Muscle layer of duodenum (tissue), 2 donors: ENCODE measurements around the gene RPN2.

ENCODE experiments used
- H3K27ac ChIP-seq: one replicate; pipeline ENCODE4 v1.7.0; 2013; ENCODE audit warnings: mild to moderate bottlenecking, low read length
- H3K27me3 ChIP-seq: one replicate; pipeline ENCODE4 v1.7.0; 2013; ENCODE audit warnings: low read depth, mild to moderate bottlenecking, control low read depth, low read length
- H3K36me3 ChIP-seq, 2 donors: one replicate each; pipeline ENCODE4 v1.7.0; 2013; ENCODE audit warnings: low read length in 2 of 2, control low read depth in 1 of 2, mild to moderate bottlenecking in 1 of 2; ENCODE audit not compliant: insufficient read depth in 2 of 2, control insufficient read depth in 1 of 2
- H3K4me1 ChIP-seq, 2 donors: one replicate each; pipeline ENCODE4 v1.7.0; 2013; ENCODE audit warnings: low read length in 2 of 2, mild to moderate bottlenecking in 2 of 2, control low read depth in 1 of 2, moderate library complexity in 1 of 2; ENCODE audit not compliant: insufficient read depth in 2 of 2, control insufficient read depth in 1 of 2
- H3K4me3 ChIP-seq, 2 donors: one replicate each; pipeline ENCODE4 v1.7.0; 2013; ENCODE audit warnings: low read length in 2 of 2, low read depth in 1 of 2, mild to moderate bottlenecking in 1 of 2
- H3K9me3 ChIP-seq, 2 donors: one replicate each; pipeline ENCODE4 v1.7.0; 2013; ENCODE audit warnings: low read length in 2 of 2, control low read depth in 1 of 2, mild to moderate bottlenecking in 1 of 2; ENCODE audit not compliant: control insufficient read depth in 1 of 2
- donor health status: healthy.

RPN2 gene

GRCh38 chr20:37245216-37246150 lies 66.4 kb downstream of the RPN2 start:
- H3K36me3 ChIP-seq = peaks cover 19 to 36% of the 10 kb centered on the region in 2 donors
- H3K27me3 ChIP-seq = no peaks in the 10 kb centered on the region
- no peak overlapping the region for H3K27ac ChIP-seq

DNA sequence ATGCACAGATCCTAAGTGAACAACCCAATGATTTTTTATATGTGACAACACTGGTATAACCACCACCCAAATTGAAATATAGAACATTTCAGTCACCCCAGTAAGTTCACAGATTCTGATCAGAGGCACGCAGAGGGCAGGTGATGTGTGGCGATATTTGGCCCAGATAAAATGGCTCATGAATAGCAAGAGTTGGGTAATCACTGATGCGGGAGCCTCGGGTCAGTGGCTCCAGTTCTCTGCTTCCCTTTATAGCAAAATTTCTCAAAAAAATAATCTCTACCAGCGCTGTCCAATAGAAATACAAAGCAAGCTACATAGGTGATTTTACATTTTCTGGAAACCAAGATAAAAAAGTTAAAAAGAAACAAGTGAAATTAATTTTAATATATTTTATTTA lies 67.6 kb downstream of the RPN2 start:
- H3K27me3 ChIP-seq = no peaks in the 10 kb centered on the region
- H3K36me3 ChIP-seq = peaks cover 12 to 25% of the 10 kb centered on the region in 2 donors
- peaks cover 0 to 3% of the 10 kb centered on the region in 2 donors for H3K4me1 ChIP-seq
- H3K9me3 ChIP-seq = no peaks in the 10 kb centered on the region
- H3K27ac ChIP-seq = no peak overlapping the region
- no peak overlapping the region for H3K4me3 ChIP-seq

More at GRCh38 chr20:37245216-37246150, 66.4 kb downstream of the RPN2 start:
- H3K4me3 ChIP-seq = no peak overlapping the region
- no peaks in the 10 kb centered on the region for H3K9me3 ChIP-seq
- peaks cover 0 to 3% of the 10 kb centered on the region in 2 donors for H3K4me1 ChIP-seq

DNA sequence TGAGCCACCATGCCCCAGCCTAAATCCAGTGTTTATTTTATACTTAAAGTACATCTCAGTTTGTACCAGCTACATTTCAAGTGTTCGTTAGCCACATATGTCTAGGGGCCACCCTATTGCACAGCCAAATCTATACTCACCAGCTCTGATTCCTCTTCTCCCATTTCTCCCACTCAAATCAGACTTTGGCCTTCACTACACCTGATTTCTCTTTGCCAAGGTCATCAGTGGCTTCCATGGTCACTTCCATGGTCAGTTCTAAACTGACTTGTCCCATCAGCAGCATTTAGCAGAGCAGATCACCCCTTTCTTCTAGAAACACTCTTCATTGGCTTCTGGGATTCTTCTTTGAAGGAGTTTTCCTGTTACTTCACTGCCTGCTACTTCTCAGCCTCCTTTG lies 68.4 kb downstream of the RPN2 start:
- Histone ChIP-seq H3K9me3 (no peaks in the 10 kb centered on the region), H3K4me1 (peaks cover 0 to 3% of the 10 kb centered on the region in 2 donors), H3K36me3 (peaks cover 4 to 17% of the 10 kb centered on the region in 2 donors), H3K27ac (no peak overlapping the region), H3K4me3 (no peak overlapping the region), H3K27me3 (no peaks in the 10 kb centered on the region)

- no peaks in the 10 kb centered on the region for H3K27me3 ChIP-seq
These were observed 70.2 kb downstream of the RPN2 start for GRCh38 chr20:37249304-37249703.

DNA sequence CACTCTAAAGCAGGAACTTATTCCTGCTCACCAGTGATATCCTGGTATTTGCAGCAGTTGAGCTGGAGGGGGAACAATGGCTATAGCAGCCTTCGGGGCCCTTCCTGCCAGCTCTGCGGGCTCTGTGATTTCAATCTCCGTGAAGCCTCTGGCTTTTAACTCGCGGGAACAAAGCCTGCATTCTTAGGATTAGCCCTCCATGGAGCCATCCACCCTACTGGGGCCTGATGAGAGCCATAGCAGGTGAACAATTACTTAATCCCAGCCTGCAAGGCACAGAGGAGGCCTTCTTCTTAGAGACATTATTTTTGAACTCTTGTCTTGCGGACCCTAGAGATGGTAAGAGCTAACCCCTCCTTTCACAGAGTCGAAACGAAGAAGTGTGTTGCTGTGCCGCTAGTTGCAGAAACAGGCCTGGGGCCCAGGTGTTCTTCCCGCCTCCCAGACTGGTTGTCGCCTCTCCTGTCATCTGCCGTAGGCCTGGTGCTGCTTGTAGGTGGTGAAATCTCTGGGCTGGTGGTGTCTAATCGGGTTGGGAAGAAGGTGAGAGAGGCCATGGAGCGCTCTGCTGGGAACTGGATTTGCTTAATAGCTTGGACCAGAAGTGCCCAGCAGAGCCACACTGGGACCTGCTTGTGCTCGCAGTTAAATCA lies 72.8 kb downstream of the RPN2 start:
- no peaks in the 10 kb centered on the region for H3K4me1 ChIP-seq
- H3K27me3 ChIP-seq = no peaks in the 10 kb centered on the region
- H3K27ac ChIP-seq = no peak overlapping the region
- H3K36me3 ChIP-seq = no peaks in the 10 kb centered on the region
- H3K4me3 ChIP-seq = no peak overlapping the region
- peaks cover 2 to 7% of the 10 kb centered on the region in 2 donors for H3K9me3 ChIP-seq

More at GRCh38 chr20:37249304-37249703, 70.2 kb downstream of the RPN2 start:
- H3K27ac ChIP-seq = no peak overlapping the region
- no peak overlapping the region for H3K4me3 ChIP-seq
- peaks cover 0 to 3% of the 10 kb centered on the region in 2 donors for H3K9me3 ChIP-seq
- no peaks in the 10 kb centered on the region for H3K36me3 ChIP-seq
- no peaks in the 10 kb centered on the region for H3K4me1 ChIP-seq

GRCh38 chr20:37253087-37253486 lies 74.0 kb downstream of the RPN2 start:
- no peaks in the 10 kb centered on the region for H3K27me3 ChIP-seq
- no peaks in the 10 kb centered on the region for H3K4me1 ChIP-seq
- H3K4me3 ChIP-seq = no peak overlapping the region
- peaks cover 2 to 7% of the 10 kb centered on the region in 2 donors for H3K9me3 ChIP-seq
- no peaks in the 10 kb centered on the region for H3K36me3 ChIP-seq
- no peak overlapping the region for H3K27ac ChIP-seq

DNA sequence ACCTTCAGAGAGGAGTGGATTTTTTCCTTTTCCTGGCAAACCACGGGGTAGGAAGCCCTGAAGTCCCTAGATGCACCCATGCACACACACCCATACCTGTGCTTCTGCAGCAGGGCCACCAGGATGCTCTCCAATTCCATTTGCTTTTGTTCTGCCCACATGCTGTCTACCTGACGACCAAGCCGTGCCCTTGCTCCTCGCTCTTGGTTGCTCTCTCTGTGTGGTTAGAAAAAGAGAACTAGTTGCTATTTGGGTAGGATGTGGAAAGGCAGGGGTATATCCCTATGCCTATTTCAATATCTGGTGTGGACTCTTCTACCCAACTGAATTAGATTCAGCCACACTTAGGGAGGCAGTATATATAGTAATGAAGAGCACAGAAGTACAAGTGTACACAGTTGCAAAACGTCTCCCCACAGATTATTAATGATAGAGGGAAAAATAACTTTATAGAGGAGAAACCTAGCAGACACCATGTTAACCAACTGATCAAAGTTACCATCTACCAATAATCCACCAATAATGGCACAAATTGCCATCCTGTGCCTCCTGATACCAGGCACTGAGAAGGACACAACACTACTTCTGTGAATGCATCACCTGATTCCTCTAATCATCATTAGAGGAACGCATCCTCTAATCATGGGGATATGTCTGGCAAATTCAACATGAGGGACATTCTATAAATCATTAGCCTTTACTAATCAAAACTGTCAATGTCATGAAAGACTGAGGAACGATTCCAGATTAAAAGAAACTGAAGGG lies 75.2 kb downstream of the RPN2 start:
- Histone ChIP-seq H3K27me3 (no peaks in the 10 kb centered on the region), H3K4me3 (no peak overlapping the region), H3K9me3 (peaks cover 2 to 7% of the 10 kb centered on the region in 2 donors), H3K36me3 (no peaks in the 10 kb centered on the region), H3K4me1 (no peaks in the 10 kb centered on the region), H3K27ac (no peak overlapping the region)

GRCh38 chr20:37256286-37256685 lies 77.2 kb downstream of the RPN2 start:
- no peak overlapping the region for H3K27ac ChIP-seq
- H3K36me3 ChIP-seq = no peaks in the 10 kb centered on the region
- H3K27me3 ChIP-seq = no peaks in the 10 kb centered on the region
- H3K4me1 ChIP-seq = no peaks in the 10 kb centered on the region
- no peak overlapping the region for H3K4me3 ChIP-seq
- peaks cover 2 to 7% of the 10 kb centered on the region in 2 donors for H3K9me3 ChIP-seq

- Histone ChIP-seq H3K4me1 (no peaks in the 10 kb centered on the region), H3K27me3 (no peaks in the 10 kb centered on the region), H3K4me3 (no peak overlapping the region), H3K9me3 (peaks cover 2 to 7% of the 10 kb centered on the region in 2 donors), H3K27ac (no peak overlapping the region), H3K36me3 (no peaks in the 10 kb centered on the region)
These were observed 78.4 kb downstream of the RPN2 start for GRCh38 chr20:37257530-37257929.

DNA sequence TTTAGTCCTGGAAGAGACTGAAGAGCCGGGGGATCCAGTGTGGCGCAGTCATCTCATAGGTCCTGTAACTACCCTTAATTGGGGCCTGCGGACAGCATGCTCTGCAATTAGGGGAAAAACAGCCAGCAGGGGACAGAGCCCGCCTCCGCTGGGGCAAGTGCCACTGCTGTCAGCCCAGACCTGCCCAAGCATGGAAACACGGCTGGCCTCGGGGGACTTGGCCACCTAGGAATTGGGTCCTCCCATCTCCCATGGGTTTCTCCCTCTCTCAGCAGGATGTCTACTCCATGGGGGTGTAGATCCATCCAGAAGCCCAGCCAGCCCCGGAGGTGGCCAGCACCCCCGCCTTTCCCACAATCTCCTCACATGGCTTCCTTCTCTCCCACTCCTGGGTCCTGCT lies 78.9 kb downstream of the RPN2 start:
- no peak overlapping the region for H3K27ac ChIP-seq
- no peaks in the 10 kb centered on the region for H3K36me3 ChIP-seq
- H3K4me3 ChIP-seq = no peak overlapping the region
- H3K9me3 ChIP-seq = peaks cover 2 to 7% of the 10 kb centered on the region in 2 donors
- H3K27me3 ChIP-seq = no peaks in the 10 kb centered on the region
- H3K4me1 ChIP-seq = no peaks in the 10 kb centered on the region

DNA sequence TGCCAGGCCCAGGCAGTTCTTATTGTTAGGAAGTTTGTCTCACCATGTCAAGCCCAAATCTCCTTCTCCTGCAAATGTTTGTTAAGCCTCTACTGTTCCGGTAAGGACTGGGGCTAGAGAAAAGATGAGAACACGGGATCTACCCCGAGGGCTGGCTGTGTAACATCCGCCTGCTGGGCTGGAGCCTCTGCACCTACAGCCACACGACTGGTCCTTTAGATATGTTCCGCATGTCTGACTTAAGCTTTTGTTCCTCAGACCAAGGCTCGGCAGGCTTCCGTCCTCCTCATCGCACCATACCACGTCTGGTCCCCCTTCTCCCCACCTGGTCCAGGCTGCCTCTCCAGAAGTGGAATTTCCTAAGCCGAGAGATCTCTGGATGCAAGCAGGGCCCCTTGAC lies 79.9 kb downstream of the RPN2 start:
- Histone ChIP-seq H3K4me1 (no peaks in the 10 kb centered on the region), H3K27me3 (no peaks in the 10 kb centered on the region), H3K9me3 (peaks cover 2 to 6% of the 10 kb centered on the region in 2 donors), H3K4me3 (no peak overlapping the region), H3K27ac (no peak overlapping the region), H3K36me3 (no peaks in the 10 kb centered on the region)
